ENCODE measurements around the gene SMIM11. TPM values are rescaled to one million over a fixed set of nuclear protein-coding genes. Genes with fewer than 3 reads are reported as not detected.
"Not testable (repeated sequence)": the region's sequence is repeated elsewhere in the genome, so short reads cannot be mapped to it uniquely, and the experiment has no call there.

Gene SMIM11, protein sequence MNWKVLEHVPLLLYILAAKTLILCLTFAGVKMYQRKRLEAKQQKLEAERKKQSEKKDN
- 10 to 100 TPM in 1 of 4 donors, 1 to 10 TPM in 3; 6.1 to 16.2 (median 8.0) TPM for total RNA-seq

GRCh38 chr21:34374940-34375618, at the start of gene SMIM11:
Gene SMIM11 (plus strand): TSS chr21:34375507. CDS start chr21:34379505, 3,998 bp downstream.
- H3K4me1 ChIP-seq, H3K27ac ChIP-seq, H3K36me3 ChIP-seq, H3K27me3 ChIP-seq, H3K4me3 ChIP-seq, H3K9me3 ChIP-seq: not testable (repeated sequence)
- ATAC-seq = peak; percentile 99
- WGBS, 2 donors (ENCODE audit: low coverage in 1 of 2) = no CpG with 5 or more reads among the region's 49 CpGs

- Histone ChIP-seq H3K4me3 (no peak overlapping the region), H3K27ac (no peak overlapping the region), H3K36me3 (no peaks in the 10 kb centered on the region), H3K4me1 (no peaks in the 10 kb centered on the region), H3K9me3 (no peaks in the 10 kb centered on the region), H3K27me3 (no peaks in the 10 kb centered on the region)
- 90 to 100% methylated on average over 2 to 4 of the region's 8 CpGs for WGBS, 2 donors (ENCODE audit: low coverage in 1 of 2)
- no peak for ATAC-seq
- TF ChIP-seq POLR2AphosphoS5 (IDR thresholded peaks at IDR 0.05) (no peak), POLR2A (IDR thresholded peaks at IDR 0.05) (no peak), EP300 (IDR thresholded peaks at IDR 0.05) (no peak)
- TF ChIP-seq, protein P1, sequence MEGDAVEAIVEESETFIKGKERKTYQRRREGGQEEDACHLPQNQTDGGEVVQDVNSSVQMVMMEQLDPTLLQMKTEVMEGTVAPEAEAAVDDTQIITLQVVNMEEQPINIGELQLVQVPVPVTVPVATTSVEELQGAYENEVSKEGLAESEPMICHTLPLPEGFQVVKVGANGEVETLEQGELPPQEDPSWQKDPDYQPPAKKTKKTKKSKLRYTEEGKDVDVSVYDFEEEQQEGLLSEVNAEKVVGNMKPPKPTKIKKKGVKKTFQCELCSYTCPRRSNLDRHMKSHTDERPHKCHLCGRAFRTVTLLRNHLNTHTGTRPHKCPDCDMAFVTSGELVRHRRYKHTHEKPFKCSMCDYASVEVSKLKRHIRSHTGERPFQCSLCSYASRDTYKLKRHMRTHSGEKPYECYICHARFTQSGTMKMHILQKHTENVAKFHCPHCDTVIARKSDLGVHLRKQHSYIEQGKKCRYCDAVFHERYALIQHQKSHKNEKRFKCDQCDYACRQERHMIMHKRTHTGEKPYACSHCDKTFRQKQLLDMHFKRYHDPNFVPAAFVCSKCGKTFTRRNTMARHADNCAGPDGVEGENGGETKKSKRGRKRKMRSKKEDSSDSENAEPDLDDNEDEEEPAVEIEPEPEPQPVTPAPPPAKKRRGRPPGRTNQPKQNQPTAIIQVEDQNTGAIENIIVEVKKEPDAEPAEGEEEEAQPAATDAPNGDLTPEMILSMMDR (IDR thresholded peaks at IDR 0.05) = no peak
These were observed 45.3 kb upstream of the SMIM11 start for GRCh38 chr21:34330055-34330454.

DNA sequence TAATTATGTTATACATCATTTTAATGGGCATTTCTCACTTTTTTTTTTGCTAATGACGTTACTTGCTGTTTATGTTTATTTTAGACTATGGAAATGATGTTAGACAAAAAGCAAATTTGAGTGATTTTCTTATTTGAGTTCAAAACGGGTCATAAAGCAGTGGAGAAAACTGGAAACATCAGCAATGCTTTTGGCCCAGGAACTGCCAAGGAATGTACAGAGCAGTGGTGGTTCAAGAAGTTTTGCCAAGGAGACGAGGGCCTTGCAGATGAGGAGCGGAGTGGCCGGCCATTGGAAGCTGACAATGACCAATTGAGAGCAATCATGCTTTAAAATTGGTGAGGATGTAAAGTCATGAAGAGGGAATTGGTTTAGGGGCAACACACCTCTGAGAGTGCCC, 43.6 kb upstream of the SMIM11 start:
- Histone ChIP-seq H3K27ac (no peak overlapping the region), H3K27me3 (no peaks in the 10 kb centered on the region), H3K36me3 (no peaks in the 10 kb centered on the region), H3K4me1 (peaks cover 0 to 8% (median 0%) of the 10 kb centered on the region in 3 donors), H3K4me3 (no peak overlapping the region), H3K9me3 (no peaks in the 10 kb centered on the region)
- TF ChIP-seq EP300 (IDR thresholded peaks at IDR 0.05) (no peak), POLR2AphosphoS5 (IDR thresholded peaks at IDR 0.05) (no peak)
- TF ChIP-seq, protein P1 (IDR thresholded peaks at IDR 0.05) = no peak
- 75 to 79% methylated on average over 1 to 5 of the region's 5 CpGs for WGBS, 2 donors (ENCODE audit: low coverage in 1 of 2)
- ATAC-seq = no peak

DNA sequence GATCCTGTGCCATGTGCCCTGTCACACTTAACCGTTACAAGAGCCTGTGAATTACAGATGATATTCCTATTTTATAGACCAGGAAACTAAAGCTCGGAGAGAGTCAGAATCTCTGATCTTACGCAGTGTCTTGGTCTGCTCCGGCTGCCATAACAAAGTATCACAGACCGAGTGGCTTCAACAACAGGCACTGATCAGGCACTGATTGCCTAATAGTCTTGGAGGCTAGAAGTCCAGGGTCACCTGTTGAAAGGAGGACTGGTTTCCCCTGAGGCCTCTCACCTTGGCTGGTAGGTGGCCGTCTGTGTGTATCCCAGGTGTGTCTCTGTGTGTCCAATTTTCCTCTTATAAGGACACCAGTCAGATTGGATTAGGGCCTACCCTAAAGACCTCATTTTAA, 43.0 kb upstream of the SMIM11 start:
- no peak for TF ChIP-seq POLR2A (IDR thresholded peaks at IDR 0.05)
- Histone ChIP-seq H3K9me3 (no peaks in the 10 kb centered on the region), H3K27ac (no peak overlapping the region), H3K27me3 (no peaks in the 10 kb centered on the region), H3K36me3 (no peaks in the 10 kb centered on the region), H3K4me1 (peaks cover 0 to 15% (median 0%) of the 10 kb centered on the region in 3 donors), H3K4me3 (no peak overlapping the region)
- no peak for ATAC-seq
- WGBS, 2 donors (ENCODE audit: low coverage in 1 of 2) = 100% methylated on average over 1 to 4 of the region's 6 CpGs

GRCh38 chr21:34333121-34333739, 42.1 kb upstream of the SMIM11 start:
- no peak overlapping the region for H3K27ac ChIP-seq
- no peaks in the 10 kb centered on the region for H3K9me3 ChIP-seq
- H3K4me1 ChIP-seq = peaks cover 0 to 23% (median 0%) of the 10 kb centered on the region in 3 donors
- no peaks in the 10 kb centered on the region for H3K27me3 ChIP-seq
- no peak overlapping the region for H3K4me3 ChIP-seq
- no peaks in the 10 kb centered on the region for H3K36me3 ChIP-seq
- TF ChIP-seq EP300 (IDR thresholded peaks at IDR 0.05) = no peak
- no peak for TF ChIP-seq POLR2A (IDR thresholded peaks at IDR 0.05)
- no peak for TF ChIP-seq POLR2AphosphoS5 (IDR thresholded peaks at IDR 0.05)
- TF ChIP-seq, protein P1 (IDR thresholded peaks at IDR 0.05) = no peak
- WGBS, 2 donors (ENCODE audit: low coverage in 1 of 2) = 79 to 88% methylated on average over 7 to 9 of the region's 13 CpGs
- ATAC-seq = no peak

- WGBS, 2 donors (ENCODE audit: low coverage in 1 of 2) = 57 to 60% methylated on average over 1 to 5 of the region's 6 CpGs
These were observed 40.0 kb upstream of the SMIM11 start for GRCh38 chr21:34335316-34335715.

More at GRCh38 chr21:34335316-34335715, 40.0 kb upstream of the SMIM11 start:
- no peak for ATAC-seq
- H3K27me3 ChIP-seq = no peaks in the 10 kb centered on the region
- TF ChIP-seq POLR2AphosphoS5 (IDR thresholded peaks at IDR 0.05) = no peak
- no peak overlapping the region for H3K27ac ChIP-seq
- H3K4me1 ChIP-seq = peaks cover 0 to 30% (median 0%) of the 10 kb centered on the region in 3 donors
- no peaks in the 10 kb centered on the region for H3K9me3 ChIP-seq
- no peak overlapping the region for H3K4me3 ChIP-seq
- no peaks in the 10 kb centered on the region for H3K36me3 ChIP-seq

Data from gastroesophageal sphincter (tissue), 4 donors.